IMR-90 (cell line): Measurements from ENCODE around the gene F2. TPM values are rescaled to one million over a fixed set of nuclear protein-coding genes. Genes with fewer than 3 reads are reported as not detected.
A peak's percentile ranks its signal among the peaks of the same experiment; 100 is the strongest.

Experiments
- ATAC-seq: fragments of 200-7000 bp; cut with Tn5 transposase; 2 replicates; pipeline ENCODE4 v1.9.1; 2020; ENCODE audit warnings: low read depth, mild to moderate bottlenecking, moderate library complexity
- BruUV-seq: library from RNA; stranded (reverse); fragments of 400-500 nt; replicated peaks from 2 replicates; lab custom pipeline; 2021; lab: Mats Ljungman, UMichigan
- CTCF ChIA-PET: fragments of 300-600 bp; formaldehyde crosslinking; extraction: SDS; loops from one replicate; lab custom pipeline; 2021; ENCODE audit warnings: antibody characterized with exemption; lab: Yijun Ruan, JAX
- POLR2A ChIA-PET: fragments of 300-600 bp; sonication (Branson Sonifier 250); formaldehyde crosslinking; loops from one replicate; lab custom pipeline; 2022; ENCODE audit warnings: antibody characterized with exemption; ENCODE audit not compliant: unreplicated experiment; lab: Charles Lee
- DNase-seq: peaks from one replicate; pipeline ENCODE4 v3.0.0; 2013
- H2AFZ ChIP-seq: replicated peaks from 2 replicates; pipeline ENCODE3; 2013; ENCODE audit warnings: low read length, mild to moderate bottlenecking; ENCODE audit not compliant: poor library complexity
- H2AK5ac ChIP-seq: 2 replicates; pipeline ENCODE4 v1.6.1; 2013; ENCODE audit warnings: low read depth, low read length, inconsistent platforms
- H2AK9ac ChIP-seq: replicated peaks from 2 replicates; pipeline ENCODE3; 2013; ENCODE audit warnings: mild to moderate bottlenecking, low read depth, low read length, moderate library complexity; ENCODE audit not compliant: poor library complexity
- H2BK120ac ChIP-seq: 2 replicates; pipeline ENCODE4 v1.6.1; 2013; ENCODE audit warnings: low read depth, low read length, inconsistent platforms
- H2BK15ac ChIP-seq: 3 replicates; pipeline ENCODE4 v1.6.1; 2013; ENCODE audit warnings: low read depth, low read length, inconsistent platforms
- H2BK20ac ChIP-seq: 2 replicates; pipeline ENCODE4 v1.6.1; 2013; ENCODE audit warnings: low read depth, mild to moderate bottlenecking, inconsistent platforms, low read length, moderate library complexity
- H2BK5ac ChIP-seq: 2 replicates; pipeline ENCODE4 v1.6.1; 2013; ENCODE audit warnings: mild to moderate bottlenecking, low read depth, low read length, inconsistent platforms; ENCODE audit not compliant: poor library complexity, severe bottlenecking
- H3K14ac ChIP-seq: replicated peaks from 2 replicates; pipeline ENCODE4 v1.6.1; 2013; ENCODE audit warnings: low read depth, low read length, inconsistent platforms
- H3K18ac ChIP-seq: 2 replicates; pipeline ENCODE4 v1.6.1; 2013; ENCODE audit warnings: low read depth, low read length, control low read depth
- H3K23ac ChIP-seq: 2 replicates; pipeline ENCODE4 v1.6.1; 2013; ENCODE audit warnings: low read depth, low read length, inconsistent platforms
- H3K27ac ChIP-seq: 2 replicates; pipeline ENCODE4 v1.5.1; 2013; ENCODE audit warnings: mild to moderate bottlenecking, control low read depth, low read length; ENCODE audit not compliant: insufficient read depth
- H3K27me3 ChIP-seq: 2 replicates; pipeline ENCODE4 v1.6.1; 2013; ENCODE audit warnings: low read length; ENCODE audit not compliant: control insufficient read depth, insufficient read depth
- H3K36me3 ChIP-seq: 2 replicates; pipeline ENCODE4 v1.6.1; 2013; ENCODE audit warnings: low read length, mixed read lengths; ENCODE audit not compliant: control insufficient read depth, insufficient read depth
- H3K4ac ChIP-seq: 2 replicates; pipeline ENCODE4 v1.6.1; 2013; ENCODE audit warnings: low read depth, low read length, inconsistent platforms
- H3K4me1 ChIP-seq: 2 replicates; pipeline ENCODE4 v1.6.1; 2013; ENCODE audit warnings: low read length, mixed read lengths; ENCODE audit not compliant: control insufficient read depth, insufficient read depth
- H3K4me2 ChIP-seq: 2 replicates; pipeline ENCODE4 v1.6.1; 2013; ENCODE audit warnings: low read depth, mild to moderate bottlenecking, control low read depth, low read length, moderate library complexity
- H3K4me3 ChIP-seq: 2 replicates; pipeline ENCODE4 v1.5.1; 2013; ENCODE audit warnings: low read depth, mild to moderate bottlenecking, control low read depth, low read length, moderate library complexity; ENCODE audit not compliant: insufficient read depth
- H3K56ac ChIP-seq: 2 replicates; pipeline ENCODE4 v1.6.1; 2013; ENCODE audit warnings: low read length, inconsistent platforms; ENCODE audit not compliant: insufficient read depth; ENCODE audit errors: extremely low read depth
- H3K79me1 ChIP-seq, 2 experiments: 2 replicates each; pipeline ENCODE4 v1.6.1; 2013; ENCODE audit warnings: low read length in 2 of 2, inconsistent platforms in 1 of 2, low read depth in 1 of 2
- H3K9ac ChIP-seq: 2 replicates; pipeline ENCODE4 v1.6.1; 2013; ENCODE audit warnings: low read depth, low read length, control low read depth
- H3K9me1 ChIP-seq: 2 replicates; pipeline ENCODE4 v1.6.1; 2013; ENCODE audit warnings: low read length, inconsistent platforms; ENCODE audit not compliant: insufficient read depth
- H3K9me3 ChIP-seq: 2 replicates; pipeline ENCODE4 v1.6.1; 2013; ENCODE audit warnings: low read length; ENCODE audit not compliant: control insufficient read depth, insufficient read depth
- H4K20me1 ChIP-seq: 2 replicates; pipeline ENCODE4 v1.6.1; 2013; ENCODE audit warnings: low read length, inconsistent platforms; ENCODE audit not compliant: insufficient read depth
- H4K5ac ChIP-seq: 2 replicates; pipeline ENCODE4 v1.6.1; 2013; ENCODE audit warnings: mild to moderate bottlenecking, low read depth, low read length, control low read depth
- H4K8ac ChIP-seq, 2 experiments: 2 replicates each; pipeline ENCODE4 v1.6.1; 2013; ENCODE audit warnings: low read depth in 2 of 2, low read length in 2 of 2, control low read depth in 1 of 2, inconsistent platforms in 1 of 2
- H4K91ac ChIP-seq: 2 replicates; pipeline ENCODE4 v1.6.1; 2013; ENCODE audit warnings: low read depth, low read length, inconsistent platforms; ENCODE audit not compliant: insufficient read depth
- CEBPB ChIP-seq: IDR thresholded peaks from 2 replicates; pipeline ENCODE4 v1.6.1; 2012; ENCODE audit warnings: low read depth, low read length, improper control_type of control experiment
- MAZ ChIP-seq: IDR thresholded peaks from 2 replicates; pipeline ENCODE4 v1.6.1; 2012; ENCODE audit warnings: low read depth, mild to moderate bottlenecking, low read length, improper control_type of control experiment, moderate library complexity, borderline replicate concordance
- MXI1 ChIP-seq: IDR thresholded peaks from 2 replicates; pipeline ENCODE4 v1.6.1; 2012; ENCODE audit warnings: low read depth, mild to moderate bottlenecking, low read length, moderate library complexity, borderline replicate concordance
- NFE2L2 ChIP-seq: fragments of 150-350 bp; IDR thresholded peaks from 2 replicates; pipeline ENCODE4 v1.6.1; 2016; ENCODE audit warnings: low read depth, mild to moderate bottlenecking, low read length
- POLR2A ChIP-seq: IDR thresholded peaks from 2 replicates; pipeline ENCODE4 v1.6.1; 2012; ENCODE audit warnings: mild to moderate bottlenecking, low read depth, low read length
- RAD21 ChIP-seq: IDR thresholded peaks from 2 replicates; pipeline ENCODE4 v1.6.1; 2012; ENCODE audit warnings: low read length, improper control_type of control experiment
- SMC3 ChIP-seq: fragments of 150-350 bp; IDR thresholded peaks from 2 replicates; pipeline ENCODE4 v1.6.1; 2016; ENCODE audit warnings: low read depth, mild to moderate bottlenecking, antibody characterized with exemption, low read length, moderate library complexity
- WGBS, 2 experiments: methylation state at CpG; one replicate each; pipeline versions ENCODE4 v1.1.5 to v1.1.7; 2013; ENCODE audit warnings: missing lambda C conversion rate in 2 of 2; ENCODE audit not compliant: insufficient read length in 1 of 2; ENCODE audit errors: extremely low coverage in 2 of 2; 5-methylcytosine and 5-hydroxymethylcytosine counted together
- dilution Hi-C: fragments of 300-500 bp; cut with HindIII; formaldehyde crosslinking; loops from one replicate; pipeline ENCODE4 v1.14.3; 2018; ENCODE audit warnings: low sequenced_read_pairs; ENCODE audit not compliant: unreplicated experiment
- in situ Hi-C: fragments of 300-500 bp; cut with MboI; formaldehyde crosslinking; loops from 3 replicates; pipeline ENCODE4 v1.14.3; 2019; ENCODE audit warnings: low sequenced_read_pairs, inconsistent platforms, mixed read lengths
- intact Hi-C: fragments of 100-400 bp; cut with micrococcal nuclease; formaldehyde crosslinking; loops from 2 replicates; pipeline ENCODE4 v1.10.0; 2022
- polyA plus RNA-seq, 3 experiments: library from polyadenylated mRNA; depleted of rRNA; stranded (reverse); fragments of >200 nt; gene quantifications; 2 replicates each; pipeline ENCODE4 v1.2.3, GENCODE V29; 2012; ENCODE audit warnings: low replicate concordance in 1 of 3
- total RNA-seq: library from RNA; depleted of rRNA; stranded (reverse); fragments of >200 nt; gene quantifications from 2 replicates; pipeline ENCODE4 v1.2.3, GENCODE V29; 2012

F2 gene
- total and polyA plus RNA-seq, 2 of the 4 experiments (the other 2 are of a cell fraction) = not detected

- H2BK15ac ChIP-seq = peak overlapping the region; percentile 95; the same call in 1 of the 3 replicates
- peak overlapping the region; percentile 77 for H3K18ac ChIP-seq
- dilution Hi-C loops (no loop called here), in situ Hi-C loops (no loop called here), intact Hi-C loops (no loop called here)
- TF ChIP-seq MAZ = no peak
- no peak for TF ChIP-seq SMC3
- TF ChIP-seq MXI1 = no peak
- TF ChIP-seq CEBPB = no peak
- TF ChIP-seq POLR2A = no peak
- no peak for TF ChIP-seq RAD21
- TF ChIP-seq NFE2L2 = no peak; the same call in 1 of the 2 replicates
- peaks cover 14% of the 10 kb centered on the region for H3K36me3 ChIP-seq
- H3K27ac ChIP-seq = peak overlapping the region; percentile 83; the same call in 1 of the 2 replicates
- H2AK5ac ChIP-seq = peak overlapping the region; percentile 99
- peak overlapping the region; percentile 95 for H3K4ac ChIP-seq
- no peaks in the 10 kb centered on the region; the same call in 1 of the 2 replicates for H4K20me1 ChIP-seq
- peak overlapping the region; percentile 89 for H2BK120ac ChIP-seq
- H2BK20ac ChIP-seq = peak overlapping the region; percentile 95; the same call in 1 of the 2 replicates
- DNase-seq (peak; percentile 48), ATAC-seq (peak; percentile 30; the same call in 1 of the 2 replicates)
- no peak overlapping the region; the same call in 1 of the 2 replicates for H3K56ac ChIP-seq
- H3K9me1 ChIP-seq = peaks cover 18% of the 10 kb centered on the region
- H2BK5ac ChIP-seq = peak overlapping the region; percentile 71
- H3K79me1 ChIP-seq = peaks cover 6 to 36% of the 10 kb centered on the region in 2 experiments
- peak overlapping the region; percentile 82 for H3K14ac ChIP-seq
- no peaks in the 10 kb centered on the region for H3K9me3 ChIP-seq
- H3K23ac ChIP-seq = peak overlapping the region; percentile 61; the same call in 1 of the 2 replicates
- H4K8ac ChIP-seq = peak overlapping the region in 1 of 2 experiments; percentile 77; a peak in 2 of 4 replicates
- BruUV-seq = no TSS peak
- 93% methylated on average over 3 of the region's 5 CpGs; no CpG with 5 or more reads in 1 of the 2 experiments for WGBS, 2 experiments
- H4K91ac ChIP-seq = peak overlapping the region; percentile 69
- CTCF ChIA-PET = interaction anchor here (0.5 to 0.7 kb wide), 2 partner anchors 203 to 419 kb away, joined by 3 to 4 read pairs; no protein-coding TSS in a partner anchor
- H2AK9ac ChIP-seq = peak overlapping the region; percentile 89
- POLR2A ChIA-PET = interaction anchor here (0.7 to 0.9 kb wide), 2 partner anchors 8 to 10 kb away, joined by 4 to 5 read pairs; partner anchors contain the start of genes ARHGAP1 and ZNF408
- peak overlapping the region; percentile 82 for H2AFZ ChIP-seq
- H3K9ac ChIP-seq = no peak overlapping the region
- H3K27me3 ChIP-seq = no peaks in the 10 kb centered on the region
- peak overlapping the region; percentile 69 for H4K5ac ChIP-seq
- peaks cover 14% of the 10 kb centered on the region for H3K4me1 ChIP-seq
- H3K4me3 ChIP-seq = no peak overlapping the region
- H3K4me2 ChIP-seq = no peak overlapping the region
These were observed 7.7 kb upstream of the F2 start for GRCh38 chr11:46711303-46711702.
